HG03108 (cell line): ENCODE data around the gene GGA1.

Source experiments
- ATAC-seq: cut with Tn5 transposase; IDR thresholded peaks from one replicate; pipeline ENCODE4 v1.9.1; 2021; ENCODE audit warnings: moderate library complexity; ENCODE audit not compliant: unreplicated experiment

GGA1 gene, protein sequence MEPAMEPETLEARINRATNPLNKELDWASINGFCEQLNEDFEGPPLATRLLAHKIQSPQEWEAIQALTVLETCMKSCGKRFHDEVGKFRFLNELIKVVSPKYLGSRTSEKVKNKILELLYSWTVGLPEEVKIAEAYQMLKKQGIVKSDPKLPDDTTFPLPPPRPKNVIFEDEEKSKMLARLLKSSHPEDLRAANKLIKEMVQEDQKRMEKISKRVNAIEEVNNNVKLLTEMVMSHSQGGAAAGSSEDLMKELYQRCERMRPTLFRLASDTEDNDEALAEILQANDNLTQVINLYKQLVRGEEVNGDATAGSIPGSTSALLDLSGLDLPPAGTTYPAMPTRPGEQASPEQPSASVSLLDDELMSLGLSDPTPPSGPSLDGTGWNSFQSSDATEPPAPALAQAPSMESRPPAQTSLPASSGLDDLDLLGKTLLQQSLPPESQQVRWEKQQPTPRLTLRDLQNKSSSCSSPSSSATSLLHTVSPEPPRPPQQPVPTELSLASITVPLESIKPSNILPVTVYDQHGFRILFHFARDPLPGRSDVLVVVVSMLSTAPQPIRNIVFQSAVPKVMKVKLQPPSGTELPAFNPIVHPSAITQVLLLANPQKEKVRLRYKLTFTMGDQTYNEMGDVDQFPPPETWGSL

DNA sequence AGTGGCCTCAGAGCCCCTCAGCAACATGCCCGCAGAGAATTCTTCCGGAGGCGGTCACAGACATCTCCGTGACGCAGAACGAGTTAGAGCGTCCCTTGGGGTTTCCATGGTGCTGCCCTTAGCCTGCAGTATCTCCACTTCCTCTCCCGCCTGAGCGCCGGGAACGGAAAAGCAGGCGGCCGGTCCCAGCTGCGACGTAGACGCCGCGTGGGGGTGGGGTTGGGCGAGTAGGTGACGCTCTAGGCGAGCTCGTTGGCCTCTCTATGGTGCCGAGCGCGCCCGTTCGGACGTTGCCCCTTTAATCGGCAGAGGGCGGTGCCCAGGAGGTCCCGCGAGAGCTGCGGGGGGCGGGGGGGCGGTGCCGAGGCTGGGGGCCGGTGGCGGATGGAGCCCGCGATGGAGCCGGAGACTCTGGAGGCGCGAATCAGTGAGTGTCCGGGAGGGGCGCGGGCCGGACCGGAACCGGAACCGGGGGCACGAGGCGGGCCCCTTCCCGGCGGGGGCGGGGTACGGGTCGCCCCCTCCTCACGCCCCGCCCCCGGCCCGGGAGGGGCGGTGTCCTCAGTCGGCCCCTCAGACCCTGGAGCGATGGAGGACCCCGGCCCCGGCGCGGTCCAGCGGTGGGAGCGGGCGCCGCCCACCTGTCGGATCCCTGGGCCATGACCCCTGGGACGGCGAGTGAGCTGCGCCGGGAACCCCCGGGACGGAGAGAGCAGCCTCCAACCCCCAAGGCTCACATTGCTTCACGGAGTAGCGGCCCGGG lies at the start of gene GGA1:
Gene GGA1 (plus strand): TSS at position 358 of the 763 bp plus-strand sequence. CDS start 27 bp downstream, at position 385.
- peak; percentile 62 for ATAC-seq

- no peak for ATAC-seq
Measured at GRCh38 chr22:37559521-37559900, 49.1 kb upstream of the GGA1 start.

DNA sequence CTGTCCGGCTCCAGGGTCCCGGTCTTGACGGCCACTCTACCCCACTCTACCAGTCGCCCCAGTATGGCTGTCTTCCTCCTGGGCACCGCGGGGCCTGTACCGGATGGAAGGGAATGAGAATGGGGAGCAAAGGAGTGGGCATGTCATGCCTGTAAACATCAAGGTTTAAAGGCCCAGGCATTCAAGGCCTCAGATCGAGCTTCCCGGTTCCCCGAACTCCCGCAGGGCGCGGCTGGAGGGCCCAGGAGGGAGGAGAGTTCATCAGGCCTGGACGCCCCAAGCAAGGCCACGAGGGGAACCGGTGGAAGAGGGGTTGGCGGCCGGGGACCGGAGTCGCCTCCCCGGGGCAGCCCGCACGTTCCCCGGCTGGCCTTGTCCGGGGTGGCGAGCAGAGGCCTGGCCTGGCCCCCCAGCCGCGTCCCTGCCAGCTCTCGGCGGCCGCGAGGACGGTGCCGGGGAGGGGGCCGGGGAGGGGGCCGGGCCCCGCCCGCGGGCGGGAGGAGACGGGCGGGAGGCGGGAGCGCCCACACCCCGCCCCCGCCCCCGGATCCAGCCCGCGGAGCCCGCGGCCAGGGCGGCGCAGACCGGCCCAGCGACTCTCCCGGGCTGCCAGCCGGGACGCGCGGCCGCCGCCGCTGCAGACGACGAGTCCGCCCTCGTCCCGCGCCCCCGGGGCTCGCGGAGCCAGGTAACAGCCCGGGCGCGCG lies 48.6 kb upstream of the GGA1 start, which contains the start of gene CDC42EP1:
Gene CDC42EP1 (plus strand): TSS at position 580 of the 707 bp plus-strand sequence. CDS start 5,870 bp downstream, outside the sequence.
- no peak for ATAC-seq

GRCh38 chr22:37560608-37561211 lies 47.9 kb upstream of the GGA1 start:
- ATAC-seq: no peak

GRCh38 chr22:37561212-37562048 lies 47.2 kb upstream of the GGA1 start:
- ATAC-seq: no peak

- no peak for ATAC-seq
Measured at GRCh38 chr22:37562049-37562875, 46.4 kb upstream of the GGA1 start.

DNA sequence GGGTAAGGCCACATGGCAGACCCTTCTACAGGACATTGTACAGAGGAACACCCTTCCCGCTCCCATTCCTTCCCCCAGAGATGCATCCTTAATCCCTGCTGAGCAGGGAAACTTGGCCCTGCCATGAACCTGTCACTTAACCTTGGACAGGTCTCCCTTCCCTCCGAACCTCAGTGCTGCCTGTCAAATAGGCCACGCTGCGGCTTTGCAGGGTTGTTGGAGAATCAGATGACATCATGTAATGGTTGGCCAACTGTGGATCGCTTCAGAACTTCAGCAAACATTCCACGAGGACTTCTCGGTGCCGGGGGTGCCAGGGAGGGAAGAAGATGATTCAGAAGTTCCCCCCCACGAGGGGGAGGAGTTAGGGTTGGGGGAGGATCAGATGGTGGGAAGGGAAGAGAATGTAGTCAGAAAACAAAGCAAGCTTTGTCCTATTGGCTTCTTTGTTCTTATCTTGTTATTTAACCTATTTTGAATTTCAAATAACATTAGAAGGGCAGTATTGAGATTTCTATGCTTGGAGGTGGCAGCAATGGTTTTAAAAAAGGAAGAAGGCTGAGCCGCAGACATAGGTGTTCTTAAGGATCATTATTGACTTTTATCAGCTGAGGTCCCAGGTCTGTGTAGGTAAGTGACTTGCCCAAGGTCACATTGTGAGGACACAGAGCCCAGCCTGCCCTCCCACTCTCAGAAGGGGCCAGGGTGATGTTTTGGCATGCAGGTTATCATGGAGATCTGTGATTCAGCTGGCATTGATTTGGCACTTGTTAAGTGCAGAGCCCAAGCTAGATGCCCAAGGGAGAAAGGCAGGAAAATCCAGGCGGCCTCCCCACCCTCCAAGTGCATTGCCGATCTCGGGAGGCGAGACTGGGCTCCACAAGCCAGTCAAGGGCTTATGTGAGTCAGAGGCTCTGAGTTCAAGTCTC lies 45.2 kb upstream of the GGA1 start:
- ATAC-seq: no peak

GRCh38 chr22:37564111-37564711 lies 44.4 kb upstream of the GGA1 start:
- ATAC-seq: no peak

GRCh38 chr22:37565830-37566229 lies 42.8 kb upstream of the GGA1 start:
- ATAC-seq: no peak

GRCh38 chr22:37566329-37566837 lies 42.3 kb upstream of the GGA1 start:
- no peak for ATAC-seq

GRCh38 chr22:37566903-37567798 lies 41.5 kb upstream of the GGA1 start:
- peak; percentile 65 for ATAC-seq

GRCh38 chr22:37568012-37568411 lies 40.6 kb upstream of the GGA1 start:
- no peak for ATAC-seq

GRCh38 chr22:37568448-37569008 lies 40.1 kb upstream of the GGA1 start:
- ATAC-seq: no peak

DNA sequence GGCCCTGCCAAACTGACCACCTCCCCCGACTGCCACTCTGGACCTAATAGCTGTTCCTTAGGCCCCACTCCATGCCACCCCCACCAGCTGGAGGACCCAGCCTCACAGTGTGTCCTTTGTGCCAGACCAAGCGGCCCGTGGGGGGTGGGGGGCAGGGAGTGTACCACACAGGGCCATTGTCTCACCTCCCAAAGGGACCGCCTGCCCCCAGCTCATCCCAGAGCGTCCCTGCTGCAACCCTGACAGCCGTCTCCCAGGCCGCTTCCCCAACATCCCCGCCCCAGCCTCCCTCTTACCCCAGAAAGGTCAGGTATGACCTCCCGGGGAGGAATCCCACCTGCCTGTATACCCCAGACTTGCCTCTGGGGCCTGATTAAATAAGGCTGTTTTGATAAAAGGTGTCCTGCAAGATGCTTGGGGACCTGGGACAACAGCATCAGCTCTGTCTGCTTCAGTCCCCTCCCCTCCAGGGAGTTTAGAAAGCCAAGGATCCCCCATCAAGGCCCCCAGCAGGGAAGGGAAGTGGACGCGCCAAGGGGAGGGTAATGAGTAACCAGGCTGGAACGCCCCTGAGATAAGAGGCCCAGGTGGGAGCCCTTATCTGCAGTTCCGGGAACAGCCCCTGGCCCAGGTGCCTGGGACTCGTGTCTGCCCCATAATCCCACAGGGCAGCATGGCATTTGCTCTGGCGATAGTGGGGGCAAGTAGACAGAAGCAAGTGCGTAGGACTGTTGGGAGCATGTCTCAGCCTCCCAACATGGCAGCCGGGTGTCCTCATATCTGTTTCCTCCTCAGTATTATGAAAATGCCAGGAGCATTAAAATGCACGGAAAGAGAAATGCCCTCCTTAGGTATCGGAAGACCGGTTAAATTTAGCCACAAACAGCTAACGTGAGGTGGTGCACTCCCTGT lies 39.4 kb upstream of the GGA1 start:
- ATAC-seq: no peak
